NCI-H345 treated with DMSO at 0.1 percent for 48 hours (cell line): Measurements from ENCODE around the gene TBL1XR1.
"Not testable (repeated sequence)": the region's sequence is repeated elsewhere in the genome, so short reads cannot be mapped to it uniquely, and the experiment has no call there.

Experiments used
- DNase-seq: peaks from one replicate; lab custom pipeline; 2025; ENCODE audit not compliant: unreplicated experiment; lab: John Stamatoyannopoulos, UW

The TBL1XR1 gene

DNA sequence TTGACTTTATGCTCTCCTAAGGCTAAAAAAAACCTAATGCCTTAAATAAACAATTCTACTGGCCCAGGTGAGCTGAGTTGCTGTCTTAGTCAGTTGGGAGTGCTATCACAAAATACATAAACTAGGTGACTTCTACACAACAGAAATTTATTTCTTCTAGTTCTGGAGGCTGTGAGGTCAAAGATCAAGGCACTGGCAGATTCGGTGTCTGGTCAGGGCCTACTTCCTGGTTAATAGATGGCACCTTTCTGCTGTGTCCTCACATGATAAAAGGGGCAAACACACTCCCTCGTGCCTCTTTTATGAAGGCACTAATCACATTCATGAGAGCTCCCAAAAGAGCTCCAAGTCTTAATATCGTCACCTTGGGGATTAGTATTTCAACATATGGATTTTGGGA, 11.5 kb upstream of the TBL1XR1 start:
- no peak for DNase-seq

DNA sequence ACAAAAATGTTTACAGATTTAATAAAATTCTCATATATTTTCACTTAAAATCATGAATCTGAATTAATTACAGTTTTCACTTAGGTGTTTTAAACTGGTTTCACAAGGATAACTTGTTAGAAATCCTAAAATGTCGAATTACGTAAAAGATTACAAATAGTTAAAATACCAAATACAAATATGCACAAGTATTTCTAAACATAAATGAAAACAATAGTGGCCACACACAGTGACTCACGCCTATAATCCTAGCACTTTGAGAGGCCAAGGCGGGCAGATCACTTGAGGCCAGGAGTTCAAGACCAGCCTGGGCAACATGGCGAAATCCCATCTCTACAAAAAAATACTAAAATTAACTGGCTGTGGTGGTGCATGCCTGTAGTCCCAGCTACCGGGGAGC, 10.9 kb upstream of the TBL1XR1 start:
- no peak for DNase-seq

DNA sequence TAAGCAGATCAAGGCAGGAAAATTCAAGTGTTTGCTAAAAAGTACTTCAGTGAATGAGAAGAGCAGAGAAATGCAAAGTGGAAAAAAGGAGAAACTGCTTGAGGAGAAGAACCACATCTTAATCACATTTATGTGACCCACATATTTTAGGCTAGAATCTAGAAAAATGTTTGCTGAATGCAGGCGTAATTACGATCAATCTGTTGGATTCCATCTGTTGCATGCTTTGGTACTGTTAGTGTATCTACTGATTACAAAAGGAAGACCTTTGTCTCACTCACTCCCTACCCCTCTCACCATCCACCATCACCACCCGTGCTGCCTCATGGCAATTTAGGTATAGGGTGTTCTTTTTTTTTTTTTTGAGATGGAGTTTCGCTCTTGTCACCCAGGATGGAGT, 9.7 kb upstream of the TBL1XR1 start:
- DNase-seq = no peak

DNA sequence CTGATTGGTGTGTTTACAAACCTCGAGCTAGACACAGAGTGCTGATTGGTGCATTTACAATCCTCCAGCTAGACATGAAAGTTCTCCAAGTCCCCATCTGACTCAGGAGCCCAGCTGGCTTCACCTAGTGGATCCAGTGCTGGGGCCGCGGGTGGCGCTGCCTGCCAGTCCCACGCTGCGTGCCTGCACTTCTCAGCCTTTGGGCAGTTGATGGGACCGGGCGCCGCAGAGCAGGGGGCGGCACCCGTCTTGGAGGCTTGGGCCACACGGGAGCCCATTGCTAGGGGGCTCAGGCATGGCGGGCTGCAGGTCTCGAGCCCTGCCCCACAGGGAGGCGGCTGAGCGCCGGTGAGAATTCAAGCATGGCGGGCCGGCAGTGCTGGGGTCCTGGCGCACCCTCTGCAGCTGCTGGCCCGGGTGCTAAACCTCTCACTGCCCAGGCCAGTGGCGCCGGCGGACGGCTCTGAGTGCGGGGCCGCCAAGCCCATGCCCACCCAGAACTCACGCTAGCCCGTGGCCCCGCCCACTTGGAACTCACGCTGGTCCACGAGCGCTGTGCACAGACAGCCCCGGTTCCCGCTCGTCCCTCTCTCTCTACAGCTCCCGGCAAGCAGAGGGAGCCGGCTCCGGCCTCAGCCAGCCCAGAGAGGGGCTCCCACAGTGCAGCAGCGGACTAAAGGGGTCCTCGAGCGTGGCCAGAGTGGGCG, 6.6 kb upstream of the TBL1XR1 start:
- no peak for DNase-seq

DNA sequence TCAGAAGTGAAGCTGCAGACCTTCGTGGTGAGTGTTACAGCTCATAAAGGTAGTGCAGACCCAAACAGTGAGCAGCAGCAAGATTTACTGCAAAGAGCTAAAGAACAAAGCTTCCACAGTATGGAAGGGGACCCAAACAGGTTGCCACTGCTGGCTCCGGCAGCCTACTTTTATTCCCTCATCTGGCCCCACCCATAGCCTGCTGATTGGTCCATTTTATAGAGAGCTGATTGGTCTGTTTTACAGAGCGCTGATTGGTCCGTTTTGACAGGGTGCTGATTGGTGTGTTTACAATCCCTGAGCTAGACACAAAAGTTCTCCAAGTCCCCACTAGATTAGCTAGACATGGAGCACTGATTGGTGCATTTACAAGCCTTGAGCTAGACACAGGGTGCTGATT, 5.7 kb upstream of the TBL1XR1 start:
- DNase-seq = not testable (repeated sequence)

DNA sequence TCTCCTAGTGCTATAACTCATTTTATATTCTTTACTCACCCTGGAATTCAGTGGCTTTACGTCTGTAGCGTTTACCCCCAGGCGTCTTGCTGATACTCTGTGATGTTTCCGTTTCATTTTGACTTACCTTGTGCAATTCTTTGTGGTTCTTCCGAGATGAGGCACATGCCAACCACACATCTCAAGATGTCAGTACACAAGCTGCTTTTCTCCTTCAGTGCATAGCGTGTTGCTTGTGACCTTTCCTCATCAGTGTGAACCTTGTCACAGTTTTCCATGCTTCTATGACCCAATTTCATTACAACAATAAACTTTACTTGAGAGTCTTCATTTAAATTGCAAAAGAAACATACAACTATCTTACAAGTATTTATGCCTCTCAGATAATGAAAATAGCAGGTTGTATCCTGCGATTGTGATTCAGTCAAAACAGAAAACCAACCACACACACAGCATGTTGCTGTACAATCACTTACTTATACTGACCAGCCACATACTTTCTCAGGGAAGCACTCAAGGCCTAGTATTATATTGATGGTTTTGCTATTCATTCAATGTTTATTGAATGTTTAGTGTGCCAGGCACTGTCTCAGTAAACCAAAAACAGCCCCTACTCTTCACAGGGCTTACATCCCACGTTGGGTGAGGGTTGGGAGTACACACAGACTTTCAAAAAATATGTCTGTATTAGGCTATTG, 4.6 kb upstream of the TBL1XR1 start:
- DNase-seq = no peak

DNA sequence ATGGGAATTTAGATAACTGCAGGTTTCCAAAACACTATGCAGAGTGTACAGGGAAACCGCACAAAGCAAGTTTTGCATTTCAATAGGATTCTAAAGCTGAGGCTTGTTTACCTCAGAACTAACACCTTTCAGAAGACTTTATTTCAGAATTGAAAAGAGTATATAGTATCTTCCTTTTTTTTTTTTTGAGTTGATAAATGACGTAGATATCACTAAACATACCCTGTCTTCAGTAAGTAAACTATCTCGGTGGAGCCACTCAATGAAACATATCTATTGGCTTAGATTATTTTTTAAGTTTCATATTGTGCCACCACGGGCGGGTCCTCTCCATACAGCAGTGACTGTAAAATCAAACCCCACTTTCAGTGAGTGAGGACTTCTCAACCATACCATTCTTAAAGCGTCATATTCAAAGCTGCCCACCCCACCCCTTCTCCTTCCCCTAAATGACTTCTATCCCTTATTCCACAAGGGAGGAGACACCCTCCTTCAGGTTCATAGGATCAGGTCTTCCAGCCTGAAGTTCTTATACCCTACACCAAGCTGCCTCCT, 2.0 kb upstream of the TBL1XR1 start:
- no peak for DNase-seq

DNA sequence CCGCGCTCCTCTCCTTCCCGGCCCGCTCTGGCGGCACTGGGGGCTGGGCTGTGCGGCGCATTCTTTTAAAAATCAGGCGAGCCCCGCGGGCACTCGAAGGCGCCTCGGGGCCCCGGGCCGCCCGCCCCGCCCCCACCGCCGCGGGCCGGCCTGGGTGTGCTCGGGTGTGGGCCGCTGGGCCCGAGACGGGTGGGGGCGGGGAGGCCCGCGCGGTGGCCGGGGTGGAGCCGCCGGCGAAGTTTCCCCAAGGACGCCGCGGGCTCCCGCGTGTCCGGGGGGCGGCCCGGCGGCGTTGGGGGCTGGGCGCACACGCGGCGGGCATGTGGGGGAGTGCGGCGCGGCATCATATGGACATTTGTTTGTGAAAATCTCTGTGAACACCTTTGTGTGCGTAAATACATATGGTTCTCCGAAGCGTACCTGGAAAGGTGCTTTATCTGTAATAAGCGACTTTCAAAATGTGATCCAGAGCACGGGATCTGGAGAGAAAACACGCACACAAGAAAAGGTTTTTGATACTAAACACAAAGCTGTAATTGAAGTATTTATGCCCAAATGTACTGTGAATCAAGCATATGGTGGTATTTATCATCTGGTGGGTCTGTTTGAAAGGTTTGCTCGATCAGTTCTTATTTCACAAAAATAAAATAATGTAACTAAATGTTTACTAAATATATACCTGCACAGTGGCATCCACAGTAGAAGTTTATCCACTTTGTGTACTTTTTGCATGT, 612 bp upstream of the TBL1XR1 start:
- no peak for DNase-seq

DNA sequence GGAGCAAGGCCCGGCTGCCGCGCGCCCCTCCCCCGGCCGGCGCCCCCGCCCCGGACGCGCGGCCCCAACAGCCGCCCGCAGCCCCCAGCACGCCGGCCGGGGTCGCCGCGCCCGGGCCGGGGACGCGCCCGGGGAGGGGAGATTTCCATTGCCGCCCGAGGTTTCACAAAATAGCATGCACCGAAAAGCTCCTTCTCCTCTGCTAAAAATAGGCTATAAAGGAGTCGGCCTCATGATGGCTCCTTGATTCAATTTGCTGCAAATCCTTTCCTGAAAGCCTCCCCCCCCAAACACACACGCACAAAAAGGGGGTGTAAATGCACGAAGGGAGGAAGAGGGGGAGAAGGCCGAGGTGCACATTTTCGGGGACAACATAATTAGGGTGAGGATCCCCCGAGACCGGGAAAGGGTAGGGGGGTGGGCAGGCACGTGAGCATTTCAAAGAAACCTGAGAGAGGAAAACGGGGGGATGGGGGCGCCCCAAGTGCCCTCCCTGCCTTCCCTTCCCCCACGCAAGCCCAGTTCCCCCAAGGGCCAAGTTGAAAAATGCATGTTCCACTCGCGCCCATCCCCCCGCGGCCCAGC, 734 bp downstream of the TBL1XR1 start:
- no peak for DNase-seq

DNA sequence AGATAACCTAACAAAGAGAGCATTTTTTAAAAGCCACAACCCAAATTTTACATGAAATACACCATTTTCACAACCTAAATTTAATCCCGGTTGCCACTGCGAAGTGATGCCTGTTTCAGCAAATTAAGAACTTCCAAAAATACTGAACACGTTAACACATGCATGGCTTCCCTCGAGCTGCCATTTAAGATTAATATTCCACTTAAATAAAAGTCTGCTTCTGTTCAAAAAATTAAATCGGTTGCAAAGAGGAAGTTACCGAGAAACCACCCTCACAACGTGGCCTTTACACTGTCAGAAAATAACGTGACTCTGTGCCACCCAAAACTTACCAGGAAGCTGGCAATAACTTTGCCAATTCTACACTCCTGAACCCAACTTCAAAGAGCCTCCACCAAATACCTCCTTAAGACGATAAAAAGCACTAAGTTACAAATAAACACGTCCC, 1.2 kb downstream of the TBL1XR1 start:
- DNase-seq = no peak

DNA sequence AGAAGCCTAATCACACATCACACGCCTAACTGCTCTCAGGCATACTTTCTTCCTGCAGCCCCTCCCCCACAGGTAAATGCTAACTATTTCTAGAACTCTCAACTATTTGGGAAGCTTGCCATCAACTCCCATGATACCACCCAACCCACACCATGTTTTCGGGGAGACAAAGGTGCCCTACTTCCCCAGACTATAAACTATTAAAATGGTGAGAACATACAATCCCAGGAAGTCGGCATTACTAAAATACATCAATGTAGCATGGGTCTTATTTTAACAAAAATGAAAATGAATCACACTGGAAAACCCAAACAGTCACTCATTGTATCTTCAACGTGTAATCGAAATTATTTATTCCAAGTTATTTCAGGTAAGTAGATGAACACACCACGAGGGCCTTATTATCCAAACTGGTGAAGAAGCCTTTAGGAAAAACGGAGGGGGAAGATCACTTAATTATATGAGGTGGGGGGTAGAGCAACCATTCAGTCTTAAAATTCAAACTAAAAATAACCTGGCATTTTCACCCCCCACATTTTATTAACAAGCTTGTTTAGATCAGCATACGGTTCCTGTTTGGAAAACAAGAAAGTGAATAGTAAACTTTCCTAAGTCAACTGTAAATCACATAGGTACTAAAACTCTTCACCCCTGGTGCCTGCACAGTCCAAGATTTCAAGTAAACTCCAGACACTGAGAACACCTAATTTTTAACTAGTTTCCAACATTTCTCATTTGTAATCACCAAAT, 1.9 kb downstream of the TBL1XR1 start:
- no peak for DNase-seq

DNA sequence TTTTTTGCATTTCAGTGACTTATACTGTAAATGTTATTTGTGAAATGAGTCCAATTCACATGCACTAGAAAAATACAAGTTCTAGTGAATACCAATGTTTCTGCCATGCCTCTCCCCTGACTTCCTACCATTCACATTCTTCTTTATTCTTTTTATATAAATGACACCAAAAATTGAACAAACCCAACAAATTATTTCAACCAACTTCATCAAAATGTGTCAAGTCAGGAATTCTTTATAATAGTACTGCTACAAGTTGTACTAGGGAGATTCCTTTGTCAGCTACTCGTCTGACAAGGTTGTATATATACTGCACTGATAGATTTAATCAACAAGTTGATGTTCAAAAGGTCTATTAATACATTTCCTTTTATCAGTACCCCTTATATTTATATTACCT, 3.0 kb downstream of the TBL1XR1 start:
- DNase-seq = no peak

DNA sequence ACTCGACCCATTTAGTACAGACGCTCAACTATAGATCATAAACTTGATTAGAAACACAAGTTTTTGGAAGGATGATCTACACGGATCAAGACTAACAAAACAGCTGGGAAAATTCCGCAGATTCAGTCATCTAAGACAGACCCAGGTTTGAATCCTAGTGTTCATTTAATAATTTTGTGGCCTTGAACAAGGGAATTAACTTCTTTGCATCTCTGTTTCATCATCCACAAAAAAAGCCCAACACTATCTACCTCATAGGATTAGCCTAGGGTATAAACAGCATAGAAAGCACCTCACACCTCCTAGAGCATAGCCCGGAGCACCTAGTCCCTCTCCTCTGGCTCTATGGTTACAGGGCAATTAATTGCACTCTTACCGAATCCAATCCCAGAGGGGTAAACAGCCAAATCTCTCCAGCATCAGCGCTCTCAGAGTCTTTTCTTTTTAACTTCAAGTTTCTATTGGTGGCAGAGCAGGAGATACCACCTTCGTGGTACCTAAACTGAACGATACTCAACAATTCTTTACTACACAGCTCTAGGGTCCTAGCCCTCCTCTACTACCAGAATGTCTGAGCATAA, 3.5 kb downstream of the TBL1XR1 start:
- no peak for DNase-seq

DNA sequence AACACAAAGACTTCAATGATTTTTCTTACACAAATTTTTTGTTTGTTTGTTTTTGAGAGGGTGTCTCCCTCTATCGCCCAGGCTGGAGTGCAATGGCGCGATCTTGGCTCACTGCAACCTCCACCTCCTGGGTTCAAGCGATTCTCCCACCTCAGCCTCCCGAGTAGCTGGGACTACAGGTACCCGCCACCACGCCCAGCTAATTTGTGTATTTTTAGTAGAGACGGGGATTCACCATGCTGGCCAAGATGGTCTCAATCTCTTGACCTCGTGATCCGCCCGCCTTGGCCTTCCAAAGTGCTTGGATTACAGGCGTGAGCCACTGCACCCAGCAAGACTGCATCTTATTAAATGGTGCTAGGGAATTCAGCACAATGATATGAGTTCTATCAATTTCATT, 4.0 kb downstream of the TBL1XR1 start:
- DNase-seq = not testable (repeated sequence)

DNA sequence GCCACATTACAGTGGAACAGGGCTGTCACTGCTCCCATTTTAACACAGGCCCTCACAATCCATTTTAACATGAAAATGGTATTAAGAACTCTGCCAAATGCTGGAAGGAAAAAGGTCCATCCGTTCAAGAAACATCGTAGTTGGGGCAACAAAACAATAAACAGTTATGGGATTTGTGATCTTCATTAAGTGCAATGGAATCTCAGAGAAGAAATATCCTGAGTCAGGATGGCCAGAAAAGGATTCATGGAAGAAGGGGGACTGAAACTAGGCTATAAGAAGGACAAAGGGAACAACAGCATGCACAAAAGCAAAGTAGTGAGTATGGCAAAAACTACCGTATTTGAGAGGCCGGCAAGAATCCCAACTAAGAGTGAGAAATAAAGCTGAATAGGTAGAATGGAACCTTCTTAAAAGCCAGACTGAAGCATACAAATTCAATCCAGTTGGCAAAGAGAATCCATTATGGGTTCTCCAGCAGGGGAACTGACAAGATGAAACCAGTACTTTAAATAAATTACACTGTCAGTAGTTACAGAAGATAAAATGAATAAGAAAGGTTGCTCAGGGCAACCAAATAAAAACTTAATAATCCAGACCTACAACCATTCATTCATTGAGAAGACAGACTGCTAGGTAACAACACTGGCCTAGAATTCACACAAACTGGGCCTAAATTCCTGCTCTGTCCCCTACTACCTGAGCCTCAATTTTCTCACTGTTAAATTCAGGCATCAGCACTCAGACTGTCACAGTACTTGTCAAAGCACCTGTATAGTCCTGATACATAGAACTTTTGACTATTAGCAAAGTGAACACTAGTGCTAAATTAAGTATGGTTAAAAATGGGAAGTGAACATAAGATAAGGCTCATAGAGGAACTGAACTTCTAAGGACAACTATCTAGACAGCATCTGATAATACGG, 6.3 kb downstream of the TBL1XR1 start:
- DNase-seq = no peak

DNA sequence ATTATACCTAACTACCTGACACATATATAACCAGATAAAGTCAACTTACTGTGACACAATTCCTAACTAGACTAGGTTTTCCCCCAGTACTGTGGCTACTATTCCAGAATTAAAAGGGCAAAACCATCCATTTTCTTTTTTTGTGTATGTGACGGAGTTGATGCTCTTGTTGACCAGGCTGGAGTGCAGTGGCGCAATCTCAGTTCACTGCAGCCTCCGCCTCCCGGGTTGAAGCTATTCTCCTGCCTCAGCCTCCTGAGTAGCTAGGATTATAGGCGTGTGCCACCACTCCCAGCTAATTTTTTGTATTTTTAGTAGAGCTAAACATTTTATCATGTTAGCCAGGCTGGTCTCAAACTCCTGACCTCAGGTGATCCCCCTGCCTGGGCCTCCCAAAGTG, 7.1 kb downstream of the TBL1XR1 start:
- DNase-seq = not testable (repeated sequence)

DNA sequence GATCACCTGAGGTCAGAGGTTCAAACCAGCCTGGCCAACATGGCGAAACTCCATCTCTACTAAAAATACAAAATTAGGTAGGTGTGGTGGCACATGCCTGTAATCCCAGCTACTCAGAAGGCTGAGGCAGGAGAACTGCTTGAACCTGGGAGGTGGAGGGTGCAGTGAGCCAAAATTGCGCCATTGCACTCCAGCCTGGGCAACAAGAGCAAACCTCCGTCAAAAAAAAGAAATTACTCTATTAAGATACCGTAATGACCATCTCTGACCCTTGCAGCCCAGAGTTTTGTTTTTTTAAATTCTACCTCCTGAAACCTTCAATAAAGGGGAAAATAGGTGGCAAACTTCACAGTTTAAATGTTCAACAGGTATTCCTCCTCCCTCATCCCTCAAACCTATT, 9.0 kb downstream of the TBL1XR1 start:
- DNase-seq = not testable (repeated sequence)

DNA sequence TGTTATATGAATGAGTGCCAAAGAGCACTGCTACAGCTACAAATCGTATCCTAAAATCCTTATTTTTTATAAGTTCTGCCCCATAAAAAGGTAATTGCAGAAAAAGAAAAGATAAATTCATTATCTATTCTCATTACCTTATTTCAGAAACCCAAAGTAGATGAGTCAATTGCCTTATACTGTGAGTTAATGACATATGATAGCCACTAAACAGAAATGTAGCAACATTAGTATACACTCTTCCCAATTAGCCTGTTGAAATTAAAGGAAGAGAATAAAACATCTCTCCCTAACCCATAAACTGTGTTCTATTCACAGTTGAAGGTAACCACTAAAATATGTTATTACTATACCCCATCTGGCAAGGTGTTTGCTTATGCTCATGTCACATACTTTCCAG, 11.0 kb downstream of the TBL1XR1 start:
- no peak for DNase-seq

DNA sequence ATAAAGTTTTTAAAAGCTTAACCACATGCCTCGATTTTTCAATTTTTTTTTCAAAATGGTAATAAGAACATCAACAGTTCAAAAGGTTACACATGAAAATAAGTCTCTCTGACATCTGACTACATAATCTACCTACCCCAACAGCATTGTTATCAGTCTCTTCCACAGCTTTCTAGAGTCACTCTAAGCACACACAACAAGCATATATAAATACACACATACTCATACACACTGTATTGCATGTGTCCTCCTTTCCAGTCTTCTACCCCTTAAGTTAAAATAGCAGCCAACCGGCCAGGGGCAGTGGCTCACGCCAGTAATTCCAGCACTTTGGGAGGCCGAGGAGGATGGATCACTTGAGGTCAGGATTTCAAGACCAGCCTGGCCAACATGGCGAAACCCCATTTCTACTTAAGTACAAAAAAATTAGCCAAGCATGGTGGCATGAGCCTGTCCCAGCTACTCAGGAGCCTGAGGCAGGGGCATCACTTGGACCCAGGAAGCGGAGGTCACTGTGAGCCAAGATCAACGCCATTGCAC, 12.2 kb downstream of the TBL1XR1 start:
- no peak for DNase-seq
